ENCODE data around the gene PRKD2.

DNA sequence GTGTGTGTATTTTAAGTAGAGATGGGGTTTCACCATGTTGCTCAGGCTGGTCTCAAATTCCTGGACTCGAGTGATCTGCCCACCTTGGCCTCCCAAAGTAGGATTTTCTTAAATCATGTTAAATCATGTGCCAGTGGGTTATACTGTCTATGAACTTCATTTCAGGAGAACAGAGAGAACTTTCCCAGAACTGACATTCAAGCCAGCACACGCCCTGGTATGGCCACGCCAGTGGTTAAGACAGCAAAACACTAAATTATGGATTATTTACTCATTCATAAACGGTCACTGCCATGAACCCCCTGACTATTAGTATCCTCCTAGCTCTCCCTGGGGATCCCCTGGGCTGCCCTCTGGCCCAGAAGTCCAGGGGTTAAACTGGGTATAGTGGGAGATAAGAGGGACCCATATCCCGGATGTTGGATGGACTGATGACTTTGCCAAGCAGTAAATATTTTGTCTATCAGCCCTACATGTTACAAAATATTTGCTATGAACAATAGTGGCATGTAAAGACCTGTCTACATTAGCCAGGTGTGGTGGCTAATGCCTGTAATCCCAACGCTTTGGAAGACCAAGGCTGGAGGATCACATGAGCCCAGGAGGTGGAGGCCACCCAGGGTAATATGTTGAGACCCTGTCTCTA, 45.5 kb upstream of the PRKD2 start:
- no peak for TF ChIP-seq POLR2A (IDR thresholded peaks at IDR 0.05; ENCODE audit: low read length)
- no peak for TF ChIP-seq GATA1 (IDR thresholded peaks at IDR 0.05; ENCODE audit: low read depth, low read length)
